GM12873 (cell line): ENCODE data around the gene KLHL29.

Source experiments
- CTCF ChIP-seq: IDR thresholded peaks from 2 replicates; pipeline ENCODE4 v1.5.1; 2012; ENCODE audit warnings: low read depth, mild to moderate bottlenecking, moderate library complexity, low read length, control low read depth; ENCODE audit not compliant: insufficient read depth; ENCODE audit errors: missing control alignments

The KLHL29 gene

DNA sequence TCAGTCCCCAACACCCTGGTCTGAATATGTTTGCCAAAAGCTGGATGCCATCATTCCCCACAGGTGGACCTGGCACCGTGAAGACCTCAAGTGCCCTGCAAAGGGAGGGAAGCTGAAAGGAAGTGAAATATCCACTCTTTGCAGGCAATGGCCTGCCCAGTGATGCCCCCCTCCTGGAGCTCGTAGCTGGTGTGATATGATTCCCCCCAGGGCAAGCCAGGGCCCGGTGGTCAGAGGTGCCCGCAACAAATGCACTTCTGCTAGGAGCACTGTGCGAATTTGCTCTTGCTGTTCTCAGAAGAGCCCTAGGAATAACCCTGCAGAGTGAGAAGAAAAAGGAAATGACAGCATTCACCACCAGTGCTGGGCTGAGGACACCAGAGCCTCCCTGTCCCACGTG lies 247.4 kb downstream of the KLHL29 start:
- TF ChIP-seq CTCF: no peak

- no peak for TF ChIP-seq CTCF
Measured at GRCh38 chr2:23632831-23633395, 247.9 kb downstream of the KLHL29 start.

- TF ChIP-seq CTCF: no peak
Measured at GRCh38 chr2:23633966-23634365, 249.0 kb downstream of the KLHL29 start.

DNA sequence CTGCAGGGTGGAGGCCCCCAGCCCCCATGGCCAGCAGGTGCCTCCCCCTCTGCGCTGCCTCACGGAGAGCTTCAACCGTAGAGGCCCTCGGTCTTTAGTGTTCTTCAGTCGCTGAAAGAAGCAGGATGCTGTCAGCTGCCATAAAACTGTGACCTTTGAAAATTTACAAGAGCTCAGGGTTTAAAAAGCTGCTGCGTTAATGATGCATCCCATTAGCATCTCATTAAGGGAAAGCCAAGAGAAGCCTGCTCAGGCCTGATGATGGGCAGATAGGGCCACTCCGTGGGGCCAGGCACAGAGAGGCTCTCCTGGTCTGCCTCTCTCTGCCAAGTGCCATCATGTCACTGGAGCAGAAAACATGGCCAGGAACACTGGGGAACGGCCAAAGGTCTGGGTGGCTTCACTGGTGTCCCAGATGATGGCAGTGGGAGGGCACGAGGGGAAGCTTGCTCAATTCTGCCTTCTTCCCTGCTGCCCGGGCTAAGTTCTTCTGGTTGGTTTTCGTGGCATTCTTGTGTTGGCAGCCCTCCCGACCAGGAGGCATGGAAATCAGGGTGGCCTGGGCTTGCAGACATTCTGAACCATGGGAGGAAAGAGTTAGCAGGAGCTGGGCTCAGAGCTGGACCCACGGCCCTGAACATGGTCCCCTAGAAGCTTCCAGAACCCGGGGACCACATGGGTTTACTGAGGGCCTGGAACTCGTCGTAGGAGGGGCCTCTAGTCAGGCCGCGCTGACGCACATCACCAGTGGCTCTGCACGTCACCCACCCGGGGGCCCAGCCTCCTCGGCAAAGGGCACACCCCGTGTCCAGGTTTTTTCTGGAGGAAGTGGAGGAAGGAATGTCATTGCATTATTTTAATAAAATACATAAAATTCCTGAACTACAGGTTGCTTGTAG lies 250.7 kb downstream of the KLHL29 start:
- no peak for TF ChIP-seq CTCF

DNA sequence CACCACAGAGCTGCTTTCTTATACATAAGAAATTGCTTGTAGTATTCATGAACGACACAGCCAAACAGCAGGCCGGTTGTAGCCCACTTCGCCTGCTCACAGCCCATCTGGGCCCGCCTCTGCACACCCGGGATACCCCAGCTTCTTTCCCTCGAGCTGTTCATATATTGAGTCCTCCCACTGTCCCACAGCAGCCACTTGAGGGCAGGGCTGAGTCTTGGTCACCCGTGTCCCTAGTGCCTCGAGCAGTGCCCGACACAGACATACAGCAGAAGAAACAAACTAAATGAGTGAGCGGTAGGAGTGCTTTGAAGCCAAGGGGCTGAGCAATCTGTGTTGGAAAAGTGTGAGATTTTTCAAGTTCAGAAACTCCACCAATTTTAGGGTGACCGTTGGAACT lies 251.4 kb downstream of the KLHL29 start:
- no peak for TF ChIP-seq CTCF

- TF ChIP-seq CTCF: no peak
Measured at GRCh38 chr2:23637011-23637778, 252.2 kb downstream of the KLHL29 start.

- no peak for TF ChIP-seq CTCF
Measured at GRCh38 chr2:23639406-23639982, 254.5 kb downstream of the KLHL29 start.
